IMR-90 (cell line): Measurements from ENCODE around the gene PSMG4.

Source experiments
- BHLHE40 ChIP-seq: fragments of 150-350 bp; IDR thresholded peaks from 2 replicates; pipeline ENCODE4 v1.6.1; 2016; ENCODE audit warnings: mild to moderate bottlenecking, low read depth, low read length
- CEBPB ChIP-seq: IDR thresholded peaks from 2 replicates; pipeline ENCODE4 v1.6.1; 2012; ENCODE audit warnings: low read depth, low read length, improper control_type of control experiment
- CHD1 ChIP-seq: IDR thresholded peaks from 2 replicates; pipeline ENCODE4 v1.6.1; 2012; ENCODE audit warnings: low read depth, low read length, improper control_type of control experiment
- CTCF ChIP-seq: conservative IDR thresholded peaks from 2 replicates; pipeline ENCODE4 v1.5.1; 2012; ENCODE audit warnings: mild to moderate bottlenecking, low read depth, low read length, improper control_type of control experiment
- MAZ ChIP-seq: IDR thresholded peaks from 2 replicates; pipeline ENCODE4 v1.6.1; 2012; ENCODE audit warnings: low read depth, mild to moderate bottlenecking, low read length, improper control_type of control experiment, moderate library complexity, borderline replicate concordance
- NFE2L2 ChIP-seq: fragments of 150-350 bp; IDR thresholded peaks from 2 replicates; pipeline ENCODE4 v1.6.1; 2016; ENCODE audit warnings: low read depth, mild to moderate bottlenecking, low read length
- POLR2A ChIP-seq: IDR thresholded peaks from 2 replicates; pipeline ENCODE4 v1.6.1; 2012; ENCODE audit warnings: mild to moderate bottlenecking, low read depth, low read length
- RAD21 ChIP-seq: IDR thresholded peaks from 2 replicates; pipeline ENCODE4 v1.6.1; 2012; ENCODE audit warnings: low read length, improper control_type of control experiment
- RCOR1 ChIP-seq: IDR thresholded peaks from 2 replicates; pipeline ENCODE4 v1.6.1; 2012; ENCODE audit warnings: mild to moderate bottlenecking, low read length, improper control_type of control experiment; ENCODE audit not compliant: insufficient replicate concordance
- SMC3 ChIP-seq: fragments of 150-350 bp; IDR thresholded peaks from 2 replicates; pipeline ENCODE4 v1.6.1; 2016; ENCODE audit warnings: low read depth, mild to moderate bottlenecking, antibody characterized with exemption, low read length, moderate library complexity
- USF2 ChIP-seq: fragments of 150-350 bp; IDR thresholded peaks from 2 replicates; pipeline ENCODE4 v1.6.1; 2017; ENCODE audit warnings: mild to moderate bottlenecking, antibody characterized with exemption, low read length, low read depth

- TF ChIP-seq SMC3 (no peak), CTCF (no peak), POLR2A (no peak), BHLHE40 (no peak), CEBPB (no peak), USF2 (no peak), CHD1 (no peak), RCOR1 (no peak), MAZ (no peak), RAD21 (no peak), NFE2L2 (no peak)
Measured at GRCh38 chr6:3261921-3262320, 3.2 kb downstream of the PSMG4 start.
